KMS-11 (cell line): ENCODE results near the gene GAK.

ENCODE experiments used
- H2AFZ ChIP-seq: fragments of 200-600 bp; sonication (generic); 2 replicates; pipeline ENCODE4 v1.6.1; 2016; ENCODE audit warnings: antibody characterized with exemption, mixed run types, low read depth
- H3K27ac ChIP-seq: fragments of 200-600 bp; sonication (generic); 2 replicates; pipeline ENCODE4 v1.6.1; 2016; ENCODE audit warnings: mild to moderate bottlenecking, mixed run types
- H3K27me3 ChIP-seq: fragments of 200-600 bp; sonication (generic); 2 replicates; pipeline ENCODE4 v1.6.1; 2017; ENCODE audit warnings: mild to moderate bottlenecking, low read depth, mixed run types, moderate library complexity; ENCODE audit not compliant: insufficient read depth
- H3K36me3 ChIP-seq: fragments of 200-600 bp; sonication (generic); 2 replicates; pipeline ENCODE4 v1.6.1; 2017; ENCODE audit warnings: mild to moderate bottlenecking, mixed run types; ENCODE audit not compliant: insufficient read depth
- H3K4me1 ChIP-seq: fragments of 200-600 bp; sonication (generic); 2 replicates; pipeline ENCODE4 v1.6.1; 2016; ENCODE audit warnings: mild to moderate bottlenecking, low read depth, mixed run types; ENCODE audit not compliant: poor library complexity, severe bottlenecking
- H3K4me2 ChIP-seq: fragments of 200-600 bp; sonication (generic); 2 replicates; pipeline ENCODE4 v1.7.0; 2016; ENCODE audit warnings: mild to moderate bottlenecking, mixed run types
- H3K4me3 ChIP-seq: fragments of 200-600 bp; sonication (generic); IDR thresholded peaks from 2 replicates; pipeline ENCODE4 v1.6.1; 2017; ENCODE audit warnings: low read depth, low read length, mixed read lengths; ENCODE audit not compliant: insufficient read depth
- H3K79me2 ChIP-seq: fragments of 200-600 bp; sonication (generic); 2 replicates; pipeline ENCODE4 v1.6.1; 2016; ENCODE audit warnings: low read depth, mixed run types; ENCODE audit not compliant: insufficient read depth
- H3K9ac ChIP-seq: fragments of 200-600 bp; sonication (generic); 2 replicates; pipeline ENCODE4 v1.6.1; 2016; ENCODE audit warnings: mild to moderate bottlenecking, mixed run types
- H4K20me1 ChIP-seq: fragments of 200-600 bp; sonication (generic); 2 replicates; pipeline ENCODE4 v1.6.1; 2016; ENCODE audit warnings: mild to moderate bottlenecking, mixed run types; ENCODE audit not compliant: insufficient read depth
- TF ChIP-seq, protein P1 (sequence below): fragments of 200-600 bp; sonication (generic); conservative IDR thresholded peaks from 2 replicates; pipeline ENCODE4 v1.6.1; 2017; ENCODE audit warnings: low read depth, mild to moderate bottlenecking, antibody characterized with exemption, low read length, moderate library complexity, mixed read lengths

The GAK gene

DNA sequence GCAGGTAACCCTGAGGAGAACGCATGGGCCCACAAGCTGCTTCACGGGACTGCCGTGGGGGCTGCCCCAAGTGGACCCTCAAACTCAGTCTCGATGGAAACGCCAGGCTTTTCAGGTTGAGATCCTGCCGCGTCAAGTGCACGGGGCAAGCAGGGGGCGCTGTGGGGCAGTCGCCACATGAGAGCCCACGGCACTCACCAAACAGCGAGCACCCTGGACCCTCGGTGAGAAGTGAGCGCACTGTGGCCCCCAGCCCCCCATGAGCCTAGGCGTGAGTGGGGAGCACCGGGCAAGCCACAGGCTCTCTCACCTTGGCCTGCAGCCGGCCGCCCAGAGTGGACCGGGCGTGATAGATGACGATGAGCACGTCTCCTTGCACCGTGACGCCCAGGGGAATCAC is 55.3 kb downstream of the GAK start:
- Histone ChIP-seq H2AFZ (no peak overlapping the region), H3K36me3 (no peaks in the 10 kb centered on the region), H3K27ac (no peak overlapping the region)

DNA sequence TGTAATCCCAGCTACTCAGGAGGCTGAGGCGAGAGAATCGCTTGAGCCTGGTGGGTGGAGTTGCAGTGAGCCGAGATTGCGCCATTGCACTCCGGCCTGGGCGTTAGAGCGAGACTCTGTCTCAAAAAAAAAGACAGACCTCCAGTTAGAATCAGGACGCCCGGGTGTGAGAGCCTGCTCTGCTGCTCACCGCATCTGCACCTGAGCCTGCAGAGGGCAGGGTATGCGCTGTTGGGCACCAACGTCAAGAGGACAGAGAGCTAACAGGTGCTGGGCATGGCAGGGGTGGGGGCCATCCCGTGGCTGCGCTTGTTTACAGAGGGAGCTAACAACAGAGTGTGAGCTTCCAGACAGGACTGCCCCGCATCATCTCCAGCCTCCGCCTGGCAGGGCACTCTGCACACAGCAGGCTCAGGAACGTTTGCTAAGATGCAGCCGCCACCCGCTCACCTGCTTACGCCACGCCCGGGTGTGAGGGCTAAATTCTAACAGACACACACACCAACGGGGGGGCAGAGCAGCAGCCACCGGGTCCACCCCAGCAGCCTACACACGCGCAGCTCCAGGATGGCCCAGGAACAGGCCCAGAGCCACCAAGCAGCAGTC is 56.2 kb downstream of the GAK start:
- Histone ChIP-seq H3K4me1 (no peaks in the 10 kb centered on the region), H3K4me3 (no peak overlapping the region), H3K36me3 (no peaks in the 10 kb centered on the region), H3K9ac (no peak overlapping the region), H2AFZ (no peak overlapping the region), H3K79me2 (no peaks in the 10 kb centered on the region), H3K27ac (no peak overlapping the region), H3K27me3 (no peaks in the 10 kb centered on the region), H4K20me1 (no peaks in the 10 kb centered on the region), H3K4me2 (no peak overlapping the region)
- TF ChIP-seq, protein P1, sequence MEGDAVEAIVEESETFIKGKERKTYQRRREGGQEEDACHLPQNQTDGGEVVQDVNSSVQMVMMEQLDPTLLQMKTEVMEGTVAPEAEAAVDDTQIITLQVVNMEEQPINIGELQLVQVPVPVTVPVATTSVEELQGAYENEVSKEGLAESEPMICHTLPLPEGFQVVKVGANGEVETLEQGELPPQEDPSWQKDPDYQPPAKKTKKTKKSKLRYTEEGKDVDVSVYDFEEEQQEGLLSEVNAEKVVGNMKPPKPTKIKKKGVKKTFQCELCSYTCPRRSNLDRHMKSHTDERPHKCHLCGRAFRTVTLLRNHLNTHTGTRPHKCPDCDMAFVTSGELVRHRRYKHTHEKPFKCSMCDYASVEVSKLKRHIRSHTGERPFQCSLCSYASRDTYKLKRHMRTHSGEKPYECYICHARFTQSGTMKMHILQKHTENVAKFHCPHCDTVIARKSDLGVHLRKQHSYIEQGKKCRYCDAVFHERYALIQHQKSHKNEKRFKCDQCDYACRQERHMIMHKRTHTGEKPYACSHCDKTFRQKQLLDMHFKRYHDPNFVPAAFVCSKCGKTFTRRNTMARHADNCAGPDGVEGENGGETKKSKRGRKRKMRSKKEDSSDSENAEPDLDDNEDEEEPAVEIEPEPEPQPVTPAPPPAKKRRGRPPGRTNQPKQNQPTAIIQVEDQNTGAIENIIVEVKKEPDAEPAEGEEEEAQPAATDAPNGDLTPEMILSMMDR = no peak

More for the DNA sequence above, 55.3 kb downstream of the GAK start:
- Histone ChIP-seq H3K9ac (no peak overlapping the region), H3K4me2 (no peak overlapping the region), H3K4me3 (no peak overlapping the region), H3K4me1 (no peaks in the 10 kb centered on the region), H3K27me3 (no peaks in the 10 kb centered on the region), H4K20me1 (no peaks in the 10 kb centered on the region), H3K79me2 (no peaks in the 10 kb centered on the region)
- TF ChIP-seq, protein P1 = no peak

DNA sequence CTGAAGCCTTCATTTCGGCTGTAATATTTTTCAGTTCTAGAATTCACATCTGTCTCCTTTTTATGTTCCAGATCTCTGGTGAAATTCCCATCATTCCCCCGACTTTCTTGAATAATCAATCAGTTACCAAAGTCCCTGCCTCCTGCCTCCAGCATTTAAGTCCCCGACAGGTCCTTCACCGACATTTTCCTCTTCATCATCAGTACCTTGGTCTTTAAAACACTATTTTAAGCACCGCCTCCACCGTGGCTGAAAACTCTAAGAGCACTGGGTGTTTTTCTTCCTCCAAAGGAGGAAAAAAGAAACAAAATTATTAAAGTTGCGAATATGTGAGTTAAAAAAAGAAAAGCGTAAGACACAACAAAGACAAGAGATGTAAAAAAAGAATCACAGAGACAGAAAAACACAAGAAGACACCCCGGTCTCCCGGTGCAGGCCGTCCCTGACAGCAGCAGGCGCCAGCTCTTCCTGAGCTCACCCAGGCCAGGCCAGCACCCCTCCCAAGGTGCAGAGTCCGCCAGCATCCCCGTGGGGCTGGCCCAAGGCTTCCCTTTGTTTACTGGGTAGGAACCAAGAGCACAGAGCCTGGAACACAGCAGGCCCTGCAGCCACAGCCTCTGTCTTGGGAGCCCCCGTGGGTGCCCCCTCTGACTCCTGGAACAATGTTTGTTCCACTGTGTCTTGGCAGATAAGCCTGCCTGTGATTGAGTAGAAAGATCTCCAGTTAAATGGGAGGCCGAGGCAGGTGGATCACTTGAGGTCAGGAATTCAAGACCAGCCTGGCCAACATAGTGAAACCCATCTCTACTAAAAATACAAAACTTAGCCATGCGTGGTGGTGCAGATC is 56.9 kb downstream of the GAK start:
- H3K27me3 ChIP-seq = no peaks in the 10 kb centered on the region
- no peaks in the 10 kb centered on the region for H3K4me1 ChIP-seq
- no peaks in the 10 kb centered on the region for H4K20me1 ChIP-seq
- no peak overlapping the region for H3K4me3 ChIP-seq
- H3K9ac ChIP-seq = no peak overlapping the region
- H3K27ac ChIP-seq = no peak overlapping the region
- TF ChIP-seq, protein P1 = no peak
- H3K79me2 ChIP-seq = no peaks in the 10 kb centered on the region
- no peaks in the 10 kb centered on the region for H3K36me3 ChIP-seq
- H3K4me2 ChIP-seq = no peak overlapping the region
- no peak overlapping the region for H2AFZ ChIP-seq

DNA sequence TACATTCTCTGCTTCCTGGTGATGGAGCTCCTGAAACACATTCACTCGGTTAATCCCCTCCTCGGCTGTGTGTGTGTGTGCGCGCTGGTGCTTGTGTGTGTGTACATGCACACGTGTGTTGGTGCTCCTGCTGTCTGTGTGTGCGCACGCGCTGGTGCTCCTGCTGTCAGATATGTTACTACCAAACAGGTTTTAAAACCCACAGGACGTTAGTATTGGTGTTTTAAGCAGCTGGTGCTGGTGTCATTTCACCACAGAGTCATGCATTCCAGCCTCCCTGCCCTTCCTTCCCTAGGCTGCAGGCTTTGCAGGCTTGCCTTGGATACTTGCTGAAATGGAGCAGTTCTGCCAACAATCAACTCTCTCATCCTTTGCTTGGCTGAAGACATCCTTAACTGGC is 58.1 kb downstream of the GAK start:
- Histone ChIP-seq H3K4me2 (no peak overlapping the region), H3K27me3 (no peaks in the 10 kb centered on the region), H3K36me3 (no peaks in the 10 kb centered on the region), H2AFZ (no peak overlapping the region), H3K4me3 (no peak overlapping the region), H3K9ac (no peak overlapping the region), H3K4me1 (no peaks in the 10 kb centered on the region), H3K79me2 (no peaks in the 10 kb centered on the region), H4K20me1 (no peaks in the 10 kb centered on the region), H3K27ac (no peak overlapping the region)
- TF ChIP-seq, protein P1 = no peak
